Activated B cell treated with CpG ODN at 0.5 μM for 24 hours (primary cell): ENCODE data around the gene ARHGAP6. TPM values are rescaled to one million over a fixed set of nuclear protein-coding genes. Genes with fewer than 3 reads are reported as not detected.

ENCODE experiments used
- ATAC-seq: fragments of 200-7000 bp; cut with Tn5 transposase; one replicate; pipeline ENCODE4 v1.10.0; 2021; ENCODE audit warnings: low read depth, mild to moderate bottlenecking, moderate library complexity
- CTCF ChIA-PET: fragments of 350-600 bp; sonication (Branson Sonifier 250); formaldehyde crosslinking; loops from one replicate; lab custom pipeline; 2021; ENCODE audit warnings: antibody characterized with exemption; lab: Charles Lee
- POLR2A ChIA-PET: fragments of 350-600 bp; sonication (Branson Sonifier 250); formaldehyde crosslinking; loops from one replicate; lab custom pipeline; 2021; ENCODE audit warnings: antibody characterized with exemption; lab: Charles Lee
- DNase-seq: peaks from one replicate; pipeline ENCODE4 v3.0.0; 2022
- H3K27ac Mint-ChIP-seq: one replicate; pipeline ENCODE4 v1.8.0; 2020; ENCODE audit warnings: mixed read lengths
- H3K27me3 Mint-ChIP-seq: one replicate; pipeline ENCODE4 v1.8.0; 2021; ENCODE audit warnings: mixed read lengths
- H3K36me3 Mint-ChIP-seq: one replicate; pipeline ENCODE4 v1.8.0; 2021; ENCODE audit warnings: low read depth, mixed read lengths
- H3K4me1 Mint-ChIP-seq: one replicate; pipeline ENCODE4 v1.8.0; 2021; ENCODE audit warnings: mixed read lengths
- H3K4me3 Mint-ChIP-seq: one replicate; pipeline ENCODE4 v1.8.0; 2020; ENCODE audit warnings: mild to moderate bottlenecking, mixed read lengths
- H3K9me3 Mint-ChIP-seq: one replicate; pipeline ENCODE4 v1.8.0; 2020; ENCODE audit warnings: mixed read lengths
- intact Hi-C: fragments of 100-400 bp; cut with micrococcal nuclease; formaldehyde crosslinking; loops from one replicate; pipeline ENCODE4 v1.15.1; 2024
- total RNA-seq: library from RNA; stranded (reverse); gene quantifications from 2 replicates; pipeline ENCODE4 v1.2.3, GENCODE V29; 2022
- TF ChIP-seq, protein P1 (sequence below): fragments of 200-600 bp; IDR thresholded peaks from one replicate; pipeline ENCODE4 v1.8.0; 2022; ENCODE audit warnings: antibody characterized with exemption, mild to moderate bottlenecking

ARHGAP6 gene
- total RNA-seq, 1 donor from 2014 or later: 0.42 TPM

DNA sequence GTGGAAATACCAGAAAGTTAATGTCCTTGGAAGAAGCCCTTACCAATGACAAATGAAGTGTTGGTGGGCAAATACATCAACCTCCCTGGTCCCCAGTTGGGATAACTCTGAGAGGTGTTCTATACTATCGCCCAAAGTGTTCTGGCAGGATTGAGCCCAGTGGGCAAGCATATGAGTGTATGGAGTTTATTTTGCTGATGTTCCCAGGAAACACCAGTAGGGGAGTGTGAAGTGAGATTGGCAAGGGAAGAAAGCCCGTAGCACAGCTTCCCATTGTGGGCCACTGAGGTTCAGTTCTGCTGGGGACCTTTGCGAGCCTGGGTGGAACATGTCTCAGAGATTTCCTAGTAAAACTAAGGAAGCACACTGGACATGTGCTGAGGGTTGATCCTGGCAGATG is 65.1 kb downstream of the ARHGAP6 start:
- POLR2A ChIA-PET: no interaction called here
- no peaks in the 10 kb centered on the region for H3K4me1 Mint-ChIP-seq
- TF ChIP-seq, protein P1, sequence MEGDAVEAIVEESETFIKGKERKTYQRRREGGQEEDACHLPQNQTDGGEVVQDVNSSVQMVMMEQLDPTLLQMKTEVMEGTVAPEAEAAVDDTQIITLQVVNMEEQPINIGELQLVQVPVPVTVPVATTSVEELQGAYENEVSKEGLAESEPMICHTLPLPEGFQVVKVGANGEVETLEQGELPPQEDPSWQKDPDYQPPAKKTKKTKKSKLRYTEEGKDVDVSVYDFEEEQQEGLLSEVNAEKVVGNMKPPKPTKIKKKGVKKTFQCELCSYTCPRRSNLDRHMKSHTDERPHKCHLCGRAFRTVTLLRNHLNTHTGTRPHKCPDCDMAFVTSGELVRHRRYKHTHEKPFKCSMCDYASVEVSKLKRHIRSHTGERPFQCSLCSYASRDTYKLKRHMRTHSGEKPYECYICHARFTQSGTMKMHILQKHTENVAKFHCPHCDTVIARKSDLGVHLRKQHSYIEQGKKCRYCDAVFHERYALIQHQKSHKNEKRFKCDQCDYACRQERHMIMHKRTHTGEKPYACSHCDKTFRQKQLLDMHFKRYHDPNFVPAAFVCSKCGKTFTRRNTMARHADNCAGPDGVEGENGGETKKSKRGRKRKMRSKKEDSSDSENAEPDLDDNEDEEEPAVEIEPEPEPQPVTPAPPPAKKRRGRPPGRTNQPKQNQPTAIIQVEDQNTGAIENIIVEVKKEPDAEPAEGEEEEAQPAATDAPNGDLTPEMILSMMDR: no peak
- no peak for DNase-seq
- intact Hi-C loops: no loop called here
- H3K27me3 Mint-ChIP-seq: no peaks in the 10 kb centered on the region
- no peak for ATAC-seq
- no peak overlapping the region for H3K4me3 Mint-ChIP-seq
- no peaks in the 10 kb centered on the region for H3K36me3 Mint-ChIP-seq
- no peak overlapping the region for H3K27ac Mint-ChIP-seq
- no peaks in the 10 kb centered on the region for H3K9me3 Mint-ChIP-seq
- CTCF ChIA-PET: no interaction called here

DNA sequence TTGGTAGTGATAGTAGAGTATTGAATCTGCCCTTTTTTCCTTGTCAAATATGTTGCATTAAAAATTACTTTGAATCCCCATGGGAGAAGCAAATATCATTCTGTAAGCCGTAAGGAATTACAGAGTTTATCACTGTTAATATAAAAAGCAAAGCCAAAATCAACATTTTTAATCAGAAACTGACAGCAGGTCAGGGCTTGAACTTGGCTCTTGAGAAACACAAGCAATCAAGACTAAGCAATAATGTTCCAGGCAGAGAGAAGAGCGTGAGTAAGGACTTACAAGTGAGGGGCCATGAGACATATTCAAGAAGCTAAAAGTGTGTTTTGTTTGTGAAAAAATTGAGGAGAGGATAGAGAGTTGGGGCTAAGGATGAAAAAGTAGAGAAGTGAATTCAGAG is 68.2 kb downstream of the ARHGAP6 start:
- Mint-ChIP-seq H3K9me3 (no peaks in the 10 kb centered on the region), H3K36me3 (no peaks in the 10 kb centered on the region), H3K27me3 (no peaks in the 10 kb centered on the region), H3K4me1 (no peaks in the 10 kb centered on the region), H3K27ac (no peak overlapping the region), H3K4me3 (no peak overlapping the region)
- TF ChIP-seq, protein P1: no peak
- POLR2A ChIA-PET: no interaction called here
- intact Hi-C loops: no loop called here
- ATAC-seq (no peak), DNase-seq (no peak)
- CTCF ChIA-PET: no interaction called here

DNA sequence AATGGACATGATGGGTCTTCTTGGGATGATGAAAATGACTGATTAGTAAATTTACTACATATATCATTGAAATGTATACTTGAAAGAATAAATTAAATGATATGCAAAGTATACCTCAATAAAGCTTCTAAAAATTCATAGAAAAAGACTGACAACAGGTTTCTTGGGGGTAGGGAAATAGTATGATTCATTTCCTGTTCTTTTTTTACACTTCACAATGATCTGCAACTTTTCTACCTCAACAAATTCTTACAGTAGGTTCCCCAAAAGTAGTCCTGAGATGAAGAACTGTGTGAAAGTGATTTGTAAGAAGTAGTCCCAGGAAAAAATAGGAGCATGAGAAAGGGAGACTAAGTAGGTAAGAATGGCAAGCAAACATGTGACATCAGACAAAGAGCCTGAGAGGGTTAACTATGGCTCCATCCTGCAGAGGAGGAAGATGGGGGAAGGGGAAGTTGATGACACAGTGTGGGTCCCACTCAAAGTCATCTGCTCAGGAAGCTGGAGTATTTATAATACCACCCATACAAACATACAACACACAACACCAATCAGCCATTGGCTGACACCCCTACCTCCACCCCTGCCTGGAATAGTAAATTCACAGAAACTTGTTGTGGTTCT is 73.9 kb downstream of the ARHGAP6 start:
- ChIA-PET CTCF (no interaction called here), POLR2A (no interaction called here)
- H3K36me3 Mint-ChIP-seq: no peaks in the 10 kb centered on the region
- H3K4me1 Mint-ChIP-seq: peaks cover 10% of the 10 kb centered on the region
- DNase-seq (no peak), ATAC-seq (no peak)
- no peak overlapping the region for H3K27ac Mint-ChIP-seq
- H3K27me3 Mint-ChIP-seq: peaks cover 2% of the 10 kb centered on the region
- no peak overlapping the region for H3K4me3 Mint-ChIP-seq
- H3K9me3 Mint-ChIP-seq: no peaks in the 10 kb centered on the region
- intact Hi-C loops: no loop called here
- TF ChIP-seq, protein P1: no peak

DNA sequence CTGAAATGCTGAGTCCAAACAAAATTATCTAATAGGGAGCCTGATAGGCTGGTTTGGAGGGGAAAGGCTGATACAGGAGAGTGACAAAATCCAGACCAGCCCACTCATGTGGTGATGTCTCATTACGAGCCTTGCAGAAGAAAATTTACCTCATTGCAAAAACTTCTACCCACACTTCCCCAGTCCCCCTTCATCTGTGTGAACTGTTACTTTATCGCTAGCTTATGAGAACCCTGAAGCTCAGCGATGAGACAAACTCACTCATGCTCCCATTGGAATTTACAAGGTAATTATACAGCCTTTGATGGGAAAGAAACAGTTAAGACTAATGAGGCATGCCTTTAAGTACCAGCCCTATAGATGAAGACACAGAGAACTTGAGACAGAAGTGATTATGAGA is 76.1 kb downstream of the ARHGAP6 start:
- Mint-ChIP-seq H3K9me3 (no peaks in the 10 kb centered on the region), H3K4me1 (peaks cover 10% of the 10 kb centered on the region), H3K4me3 (no peak overlapping the region), H3K36me3 (no peaks in the 10 kb centered on the region), H3K27me3 (peaks cover 2% of the 10 kb centered on the region), H3K27ac (no peak overlapping the region)
- intact Hi-C loops: no loop called here
- ATAC-seq (no peak), DNase-seq (no peak)
- ChIA-PET POLR2A (no interaction called here), CTCF (no interaction called here)
- TF ChIP-seq, protein P1: no peak

DNA sequence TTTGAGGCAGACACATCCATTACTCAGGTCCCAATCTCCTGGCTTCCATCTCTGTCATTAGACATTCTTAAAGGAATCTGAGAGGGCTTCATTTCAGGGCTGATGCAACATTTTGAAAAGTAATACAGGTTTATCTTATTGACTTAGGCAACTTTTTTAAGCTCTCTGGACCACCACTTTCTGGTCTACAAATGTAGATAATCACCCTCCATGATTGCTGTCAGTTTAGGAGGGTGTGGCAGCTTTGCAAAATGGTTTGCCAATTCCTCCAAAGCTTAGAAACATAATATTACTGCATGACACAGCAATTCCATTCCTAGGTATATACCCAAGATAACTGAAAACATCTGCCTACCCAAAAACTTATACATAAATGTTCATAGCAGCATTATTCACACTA is 77.6 kb downstream of the ARHGAP6 start:
- no peak for DNase-seq
- no peak for ATAC-seq
- ChIA-PET POLR2A (no interaction called here), CTCF (no interaction called here)
- Mint-ChIP-seq H3K9me3 (no peaks in the 10 kb centered on the region), H3K27ac (no peak overlapping the region), H3K27me3 (peaks cover 2% of the 10 kb centered on the region), H3K36me3 (no peaks in the 10 kb centered on the region), H3K4me1 (peaks cover 10% of the 10 kb centered on the region), H3K4me3 (no peak overlapping the region)
- intact Hi-C loops: no loop called here
- TF ChIP-seq, protein P1: no peak
